NOMO-1 treated with DMSO at 0.1 percent for 48 hours (cell line): Measurements from ENCODE around the gene CYP24A1.
A peak's percentile ranks its signal among the peaks of the same experiment; 100 is the strongest.

Source experiments
- DNase-seq: peaks from one replicate; lab custom pipeline; 2025; ENCODE audit not compliant: unreplicated experiment; lab: John Stamatoyannopoulos, UW

The CYP24A1 gene

DNA sequence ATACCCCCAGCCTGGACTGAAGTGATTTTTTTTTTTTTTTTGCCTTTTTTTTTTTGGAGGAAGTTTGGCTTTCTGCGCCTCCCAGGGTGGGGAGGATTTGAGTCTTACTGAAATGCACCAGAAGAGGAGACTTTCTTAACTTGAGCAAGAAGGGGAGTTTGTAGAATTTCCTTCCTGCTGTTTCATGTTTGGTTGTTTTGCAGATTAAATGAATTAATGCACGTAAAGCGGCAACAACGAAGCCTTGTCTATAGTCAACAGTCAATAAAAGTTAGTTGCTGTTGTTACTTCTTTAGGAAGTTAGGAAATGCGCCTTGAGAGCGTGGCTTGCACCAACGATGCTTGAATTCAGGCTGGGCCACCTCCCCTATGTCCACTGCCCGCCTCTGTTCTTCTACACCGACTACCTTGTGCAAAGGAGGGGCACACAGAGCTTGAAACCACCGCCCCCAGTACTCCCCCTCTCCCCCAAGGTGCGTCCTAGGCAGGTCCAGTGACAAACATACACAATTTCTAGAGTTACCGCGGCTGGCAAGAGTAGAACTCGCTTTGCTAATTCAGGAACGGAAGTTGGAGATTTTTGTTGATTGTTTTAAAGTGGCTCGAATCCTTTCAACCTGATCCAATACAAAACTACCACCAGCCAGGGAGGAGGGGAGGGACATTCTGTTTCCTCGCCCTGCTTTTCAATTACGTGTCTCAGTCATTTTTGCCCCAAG lies 830 bp upstream of the CYP24A1 start:
- peak; percentile 18 for DNase-seq

DNA sequence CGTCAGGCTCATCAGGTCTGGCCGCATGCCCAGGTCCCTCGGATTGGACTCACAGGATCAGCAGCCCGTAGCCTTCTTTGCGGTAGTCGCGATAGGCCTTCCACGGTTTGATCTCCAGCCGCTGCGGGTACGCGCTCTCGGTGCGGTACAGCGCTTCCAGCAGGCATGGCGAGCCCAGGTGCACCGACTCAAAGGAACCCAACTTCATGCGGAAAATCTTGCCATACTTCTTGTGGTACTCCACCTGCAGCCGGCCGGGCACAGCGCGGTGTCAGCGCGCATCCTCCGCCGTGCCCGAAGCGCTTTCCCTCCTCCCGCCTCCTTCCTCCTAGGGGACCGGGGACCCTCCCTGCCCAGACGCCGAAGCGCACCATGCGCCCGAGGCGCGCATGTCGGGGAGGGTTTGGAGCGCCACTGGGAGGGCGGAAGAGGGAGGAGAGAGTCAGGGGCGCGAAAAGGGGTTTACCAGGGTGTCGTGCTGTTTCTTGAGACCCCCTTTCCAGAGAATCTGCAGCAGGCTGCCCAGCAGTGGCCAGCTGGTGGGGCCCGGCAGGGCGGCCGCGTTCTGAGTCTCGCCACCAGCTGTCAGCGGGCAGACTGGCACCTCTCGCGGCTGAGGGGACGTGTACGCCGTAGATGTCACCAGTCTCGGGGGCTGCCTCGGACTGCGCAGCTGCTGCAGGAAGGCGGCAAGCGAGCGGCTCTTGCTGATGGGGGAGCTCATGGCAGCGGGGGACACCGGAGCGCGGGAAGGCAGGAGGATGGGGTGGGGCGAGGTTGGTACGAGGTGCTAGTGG lies 732 bp downstream of the CYP24A1 start:
- DNase-seq, result no peak

- no peak for DNase-seq
Observed at GRCh38 chr20:54172532-54172855, 1.3 kb downstream of the CYP24A1 start.

DNA sequence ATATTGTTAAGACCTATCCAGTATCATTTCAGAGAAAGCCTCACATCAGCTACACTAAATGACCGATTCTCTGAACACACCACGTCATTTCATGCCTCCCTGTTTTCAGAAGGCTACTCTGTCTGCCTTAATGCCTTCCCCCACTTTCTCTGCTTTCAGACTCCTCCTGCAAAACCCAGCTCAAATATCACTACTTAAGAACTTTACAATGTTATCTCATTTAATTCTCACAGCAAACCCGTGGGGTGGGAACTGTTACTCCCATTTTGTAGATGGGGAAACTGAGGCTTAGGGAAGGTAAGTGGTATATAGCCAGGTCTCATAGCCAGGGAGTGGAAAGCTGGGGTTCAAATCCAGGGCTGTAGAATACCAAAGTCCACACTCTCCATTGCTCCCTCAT lies 2.8 kb downstream of the CYP24A1 start:
- DNase-seq, result no peak

- no peak for DNase-seq
Observed at GRCh38 chr20:54170026-54170471, 3.7 kb downstream of the CYP24A1 start.

DNA sequence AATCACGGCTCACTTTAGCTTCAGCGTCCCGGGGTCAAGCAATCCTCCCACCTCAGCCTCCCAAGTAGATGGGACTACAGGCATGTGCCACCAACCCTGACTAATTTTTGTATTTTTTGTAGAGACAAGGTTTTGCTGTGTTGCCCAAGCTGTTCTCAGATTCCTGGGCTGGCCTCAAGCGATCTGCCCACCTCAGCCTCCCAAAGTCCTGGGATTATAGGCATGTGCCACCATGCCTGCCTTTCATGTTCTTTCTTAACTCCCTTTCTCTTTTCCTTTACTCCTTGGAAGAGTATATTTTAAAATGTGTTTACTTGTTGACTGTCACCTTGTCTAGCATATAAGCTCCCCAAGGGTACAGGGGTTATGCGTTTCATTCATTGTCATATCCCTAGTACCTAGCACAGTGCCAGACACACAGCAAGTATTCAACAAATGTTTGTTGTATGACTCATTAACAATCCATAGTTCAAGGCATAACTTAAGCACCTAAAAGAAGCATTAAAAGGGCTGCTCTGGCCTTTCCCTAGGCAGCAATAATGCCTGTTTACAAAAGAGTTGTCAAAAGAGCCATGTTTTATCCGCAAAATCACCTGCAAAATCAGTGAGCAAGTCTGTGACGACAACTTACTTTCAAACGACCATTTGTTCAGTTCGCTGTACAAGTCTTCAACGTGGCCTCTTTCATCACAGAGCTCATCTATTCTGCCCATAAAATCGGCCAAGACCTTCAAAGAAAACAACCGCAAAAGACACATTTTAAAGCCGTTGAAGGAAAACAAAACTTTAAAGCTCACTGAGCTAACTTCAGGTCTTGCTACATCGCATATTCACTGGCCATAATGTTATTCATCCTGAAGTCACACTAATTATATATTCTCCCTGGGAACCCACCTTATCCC lies 4.6 kb downstream of the CYP24A1 start:
- peak; percentile 15 for DNase-seq

DNA sequence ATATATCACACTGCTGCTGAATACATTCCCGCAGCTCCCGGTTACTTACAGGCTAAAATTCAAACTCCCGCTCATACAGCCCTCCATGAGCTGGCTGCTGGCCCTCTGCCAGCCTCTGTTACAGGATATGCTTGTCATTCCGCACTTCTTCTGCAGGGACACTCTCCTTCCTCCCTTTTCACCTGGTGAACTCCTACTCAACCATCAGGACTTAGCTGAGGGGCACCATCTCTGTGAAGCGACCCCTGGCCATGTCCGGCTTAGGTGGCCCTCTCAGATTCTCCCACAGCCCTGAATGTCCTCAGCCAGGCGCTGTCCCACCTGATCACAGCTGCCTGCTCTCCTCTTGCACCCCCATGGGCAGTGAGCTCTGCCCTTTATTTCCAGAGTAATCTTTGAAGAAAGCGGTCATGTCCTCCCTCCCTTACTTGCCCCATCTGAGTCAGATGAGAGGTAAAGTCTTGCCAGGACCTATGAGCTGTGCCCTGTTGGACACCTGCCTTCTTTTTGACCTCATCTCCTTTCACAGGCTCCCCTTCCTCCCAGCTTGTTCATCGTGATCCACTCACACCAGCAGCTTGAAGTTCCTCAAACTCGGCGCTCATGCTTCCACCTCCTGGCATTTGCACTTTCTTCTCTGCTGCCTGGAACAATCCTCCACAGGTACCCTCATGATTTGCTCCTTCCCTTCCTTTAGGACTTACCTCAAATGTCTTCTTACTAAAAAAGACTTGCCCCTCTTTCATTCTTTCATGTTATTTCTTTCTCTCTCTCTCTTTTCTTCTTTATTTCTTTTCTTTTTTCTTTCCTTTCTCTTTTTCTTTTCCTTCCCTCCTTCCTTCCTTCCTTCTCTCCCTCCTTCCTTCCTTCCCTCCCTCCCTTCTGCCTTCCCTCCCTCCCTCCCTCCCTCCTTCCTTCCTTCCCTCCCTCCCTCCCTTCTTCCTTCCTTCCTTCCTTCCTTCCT lies 5.6 kb downstream of the CYP24A1 start:
- no peak for DNase-seq

GRCh38 chr20:54166987-54167662 lies 6.7 kb downstream of the CYP24A1 start:
- DNase-seq, result no peak

DNA sequence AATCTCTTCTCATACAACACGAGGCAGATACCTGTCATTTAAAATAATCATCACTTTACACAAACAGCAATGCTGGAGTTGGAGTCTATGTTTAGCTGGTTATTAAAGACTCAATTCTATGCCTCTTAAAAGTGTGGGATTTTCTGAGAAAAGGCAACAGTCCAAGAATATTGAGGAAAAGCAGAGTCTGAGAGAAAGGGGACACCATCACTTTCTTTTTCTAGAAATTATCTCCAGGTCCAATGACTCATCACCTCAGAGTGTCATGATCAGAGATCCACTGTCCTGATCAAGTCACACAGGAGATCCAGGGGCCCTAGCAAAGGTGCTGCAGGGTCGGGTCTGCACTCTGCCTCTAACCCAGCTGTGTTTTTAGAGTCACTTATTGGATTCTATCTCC lies 8.0 kb downstream of the CYP24A1 start:
- no peak for DNase-seq

DNA sequence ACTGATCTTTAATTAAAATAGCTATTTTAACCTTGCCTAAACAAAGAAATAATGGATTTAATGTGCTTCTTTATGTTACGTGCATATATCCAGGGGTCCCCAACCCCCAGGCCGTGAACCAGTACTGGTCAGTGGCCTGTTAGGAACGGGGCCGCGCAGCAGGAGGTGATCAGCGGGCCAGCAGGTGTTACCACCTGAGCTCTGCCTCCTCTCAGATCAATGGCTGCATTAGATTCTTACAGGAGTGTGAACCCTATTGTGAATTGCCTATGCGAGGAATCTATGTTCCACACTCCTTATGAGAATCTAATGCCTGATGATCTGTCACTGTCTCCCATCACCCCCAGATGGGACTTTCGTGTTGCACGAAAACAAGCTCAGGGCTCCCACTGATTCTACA lies 8.8 kb downstream of the CYP24A1 start:
- no peak for DNase-seq

- no peak for DNase-seq
Observed at GRCh38 chr20:54163402-54163801, 10.4 kb downstream of the CYP24A1 start.

- no peak for DNase-seq
Observed at GRCh38 chr20:54162378-54163009, 11.3 kb downstream of the CYP24A1 start.

DNA sequence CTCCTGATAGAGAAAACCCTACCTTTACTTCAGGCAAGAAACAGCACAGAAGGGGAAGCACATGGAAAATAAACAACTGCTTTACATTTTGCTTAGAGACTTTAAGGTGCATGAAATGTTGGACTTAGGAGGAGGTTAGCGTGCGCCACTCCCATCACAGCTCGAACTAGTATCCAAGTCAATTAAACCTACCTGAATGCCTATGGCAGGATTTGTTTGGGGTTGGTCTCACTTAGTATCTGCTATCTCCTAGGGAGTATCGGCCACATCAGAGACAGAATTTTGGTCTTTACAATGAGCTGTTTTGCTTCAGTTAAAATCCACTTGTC lies 12.0 kb downstream of the CYP24A1 start:
- no peak for DNase-seq

DNA sequence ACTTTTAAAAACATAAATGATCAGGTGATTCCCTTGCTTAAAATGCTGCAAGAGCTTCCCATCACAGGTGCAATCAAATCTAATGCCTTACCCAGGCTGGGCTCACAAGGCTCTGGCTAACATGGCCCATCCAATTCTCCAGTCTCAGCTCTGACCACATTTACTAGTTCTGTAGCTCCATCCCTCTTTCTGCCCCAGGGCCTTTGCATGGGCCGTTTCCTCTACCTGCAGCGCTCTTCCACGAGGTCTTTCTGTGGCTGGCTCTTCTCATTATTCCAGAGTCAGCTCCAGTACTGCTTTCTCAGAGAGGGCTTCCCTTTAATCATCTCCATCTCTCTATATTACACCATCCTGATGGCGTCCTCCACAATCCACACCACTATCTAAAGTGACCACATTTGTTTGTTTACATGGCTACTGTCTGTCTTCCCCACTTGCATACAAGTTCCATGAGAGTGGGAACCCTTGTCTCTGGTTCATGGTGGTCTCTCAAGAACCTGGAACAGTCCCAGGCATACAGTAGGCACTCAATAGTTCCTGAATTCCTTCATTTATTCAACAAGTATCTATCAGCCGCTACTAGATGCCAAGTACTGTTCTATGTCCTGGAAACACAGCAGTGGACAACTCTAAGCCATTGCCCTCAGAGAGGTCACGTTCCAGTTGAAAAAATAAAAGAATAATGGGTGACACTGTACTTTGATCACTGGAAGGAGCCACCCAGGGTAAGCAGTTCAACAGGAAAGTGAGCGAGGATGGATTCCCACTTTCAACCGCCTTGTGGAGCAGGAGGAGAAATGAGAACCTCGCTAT lies 12.6 kb downstream of the CYP24A1 start:
- DNase-seq, result no peak

DNA sequence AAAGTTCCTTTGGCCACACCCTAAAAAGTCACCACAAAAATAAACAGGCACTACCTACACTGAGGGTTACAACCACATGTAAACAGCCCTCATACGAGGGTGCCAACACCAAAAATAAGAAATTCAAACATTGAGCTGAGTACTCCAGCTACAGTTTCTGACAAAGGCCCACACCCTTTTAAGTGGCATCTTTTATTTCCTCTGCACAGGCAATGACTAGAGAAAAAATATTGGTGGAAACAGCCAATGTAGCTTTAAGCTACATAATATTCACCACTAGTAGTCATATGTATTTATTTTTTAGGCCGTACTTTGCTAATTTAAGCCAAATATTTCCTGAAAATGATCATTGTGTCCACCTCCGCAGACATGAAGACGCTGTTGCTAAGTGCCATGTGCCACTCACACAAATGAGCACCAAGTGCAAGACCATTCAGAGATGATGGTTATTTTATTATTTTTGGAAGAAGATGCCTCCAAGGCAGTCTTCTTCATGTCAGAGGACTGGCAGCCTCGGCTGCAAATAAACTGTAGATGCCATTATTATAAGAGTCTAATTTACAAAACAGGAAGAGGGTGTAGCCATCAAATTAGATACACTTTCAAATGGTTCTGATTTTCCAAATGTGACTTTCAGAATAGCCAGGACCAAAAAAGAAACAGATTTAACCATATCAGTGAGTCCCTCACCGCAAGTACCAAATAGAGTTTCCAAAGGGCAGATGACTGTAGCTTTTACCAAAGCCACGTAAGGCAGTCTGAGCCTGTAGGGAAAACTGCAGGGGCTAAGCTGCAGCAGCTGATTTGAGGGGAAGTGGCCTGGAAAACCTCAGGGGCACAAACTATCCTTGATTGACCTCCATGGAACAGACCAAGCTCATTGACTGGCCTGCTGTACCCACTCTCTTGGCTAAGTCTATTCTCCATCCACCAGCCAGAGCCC lies 13.4 kb downstream of the CYP24A1 start:
- no peak for DNase-seq

DNA sequence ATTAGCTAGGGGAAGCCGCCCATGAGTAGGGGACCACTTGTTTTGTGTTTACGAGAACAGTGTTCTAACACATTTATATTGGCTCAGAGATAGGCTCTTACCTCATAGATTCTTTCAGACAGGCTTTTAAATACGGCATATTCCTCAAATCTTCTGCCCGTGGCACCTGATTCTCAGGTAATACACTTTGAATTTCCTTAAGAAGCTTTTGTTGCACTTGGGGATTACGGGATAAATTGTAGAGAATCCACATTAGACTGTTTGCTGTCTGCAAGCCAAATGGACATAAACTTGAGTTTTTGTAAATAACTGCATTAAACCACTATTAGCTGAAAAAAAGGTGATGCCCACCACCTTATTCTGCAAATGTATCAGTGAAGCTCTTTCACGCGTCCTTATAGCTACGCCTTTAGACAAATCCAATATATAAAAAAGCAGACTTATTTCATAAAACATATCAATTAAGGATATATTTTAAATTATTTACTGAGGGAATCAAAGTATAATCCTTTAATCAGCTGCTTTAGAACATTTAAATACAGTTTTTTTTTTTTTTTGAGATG lies 14.8 kb downstream of the CYP24A1 start:
- no peak for DNase-seq

DNA sequence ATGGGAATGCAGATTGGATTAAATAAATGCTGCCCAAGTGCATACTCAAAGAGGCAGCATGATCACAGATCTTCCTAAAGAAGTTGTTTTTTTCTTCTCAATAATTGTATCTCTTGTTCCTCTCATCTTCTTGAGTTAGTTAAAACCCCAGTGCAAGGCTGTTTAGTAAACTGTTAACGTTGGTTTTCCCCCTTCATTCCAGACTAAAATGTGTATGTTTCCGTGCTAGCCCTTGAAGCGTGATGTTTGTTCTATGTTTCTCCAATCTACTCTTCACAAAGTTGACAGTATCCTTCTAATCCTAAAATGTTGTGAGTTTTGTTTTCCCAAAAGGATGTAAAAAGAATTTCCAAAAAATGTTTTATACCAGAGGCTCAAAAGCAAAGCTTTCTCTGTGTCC lies 15.6 kb downstream of the CYP24A1 start:
- DNase-seq, result no peak
